ENCODE data around the gene PET117.
"Not testable (repeated sequence)": the region's sequence is repeated elsewhere in the genome, so short reads cannot be mapped to it uniquely, and the experiment has no call there.

Gene PET117, protein sequence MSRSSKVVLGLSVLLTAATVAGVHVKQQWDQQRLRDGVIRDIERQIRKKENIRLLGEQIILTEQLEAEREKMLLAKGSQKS

GRCh38 chr20:18137412-18138265 is at the start of gene PET117, which contains the start of gene KAT14:
Gene PET117 (plus strand): TSS chr20:18137863. CDS start chr20:18137956, 93 bp downstream.
Gene KAT14 (plus strand): TSS chr20:18137863. CDS start chr20:18142661, 4,798 bp downstream.
- DNase-seq: peak; percentile 75

- DNase-seq: not testable (repeated sequence)
Observed at GRCh38 chr20:18088298-18088697, 49.4 kb upstream of the PET117 start.

DNA sequence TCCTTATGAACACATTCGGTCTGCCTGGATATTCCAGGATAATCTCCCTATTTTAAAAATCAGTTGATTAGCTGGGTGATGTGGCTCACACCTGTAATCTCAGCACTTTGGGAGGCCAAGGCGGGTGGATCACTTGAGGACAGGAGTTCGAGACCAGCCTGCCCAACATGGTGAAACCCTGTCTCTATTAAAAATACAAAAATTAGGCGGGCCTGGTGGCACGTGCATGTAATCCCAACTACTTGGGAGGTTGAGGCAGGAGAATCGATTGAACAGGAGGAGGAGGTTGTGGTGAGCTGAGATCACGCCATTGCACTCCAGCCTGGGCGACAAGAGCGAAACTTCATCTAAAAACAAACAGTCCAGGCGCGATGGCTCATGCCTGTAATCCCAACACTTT is 48.8 kb upstream of the PET117 start:
- not testable (repeated sequence) for DNase-seq

GRCh38 chr20:18090044-18090443 is 47.6 kb upstream of the PET117 start:
- DNase-seq: no peak

- no peak for DNase-seq
Observed at GRCh38 chr20:18090477-18090876, 47.2 kb upstream of the PET117 start.

GRCh38 chr20:18091623-18092022 is 46.0 kb upstream of the PET117 start:
- no peak for DNase-seq

- DNase-seq: no peak
Observed at GRCh38 chr20:18092890-18093289, 44.8 kb upstream of the PET117 start.

DNA sequence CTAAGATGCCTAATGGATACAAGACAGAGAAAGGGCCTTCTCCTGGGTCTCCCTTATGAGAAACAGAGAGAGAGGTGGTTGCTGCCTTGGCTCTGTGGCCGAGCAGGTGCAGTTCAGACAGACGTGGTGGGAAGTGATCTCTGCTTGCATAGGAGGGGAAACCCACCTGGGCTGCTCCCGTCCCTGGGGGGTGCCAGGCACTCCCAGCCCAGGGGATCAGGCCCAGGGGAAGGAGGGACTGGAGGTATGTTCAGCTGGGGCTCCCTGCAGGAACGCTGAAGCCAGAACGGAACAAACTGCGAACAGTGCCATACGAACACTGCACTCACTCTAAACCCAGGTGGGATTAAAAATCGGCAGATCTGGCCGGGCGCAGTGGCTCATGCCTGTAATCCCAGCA is 44.3 kb upstream of the PET117 start:
- no peak for DNase-seq

- DNase-seq: no peak
Observed at GRCh38 chr20:18094191-18094590, 43.5 kb upstream of the PET117 start.

DNA sequence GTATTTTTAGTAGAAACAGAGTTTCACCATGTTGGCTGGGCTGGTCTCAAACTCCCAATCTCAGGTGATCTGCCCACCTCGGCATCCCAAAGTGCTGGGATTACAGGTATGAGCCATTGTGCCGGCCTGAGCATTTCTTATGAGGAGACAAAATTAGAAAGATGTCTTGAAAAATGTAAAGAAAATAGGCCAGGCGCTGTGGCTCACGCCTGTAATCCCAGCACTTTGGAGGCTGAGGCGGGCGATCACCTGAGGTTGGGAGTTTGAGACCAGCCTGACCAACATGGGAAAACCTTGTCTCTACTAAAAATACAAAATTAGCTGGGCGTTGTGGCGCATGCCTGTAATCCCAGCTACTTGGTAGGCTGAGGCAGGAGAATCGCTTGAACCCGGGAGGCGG is 37.1 kb upstream of the PET117 start:
- not testable (repeated sequence) for DNase-seq

DNA sequence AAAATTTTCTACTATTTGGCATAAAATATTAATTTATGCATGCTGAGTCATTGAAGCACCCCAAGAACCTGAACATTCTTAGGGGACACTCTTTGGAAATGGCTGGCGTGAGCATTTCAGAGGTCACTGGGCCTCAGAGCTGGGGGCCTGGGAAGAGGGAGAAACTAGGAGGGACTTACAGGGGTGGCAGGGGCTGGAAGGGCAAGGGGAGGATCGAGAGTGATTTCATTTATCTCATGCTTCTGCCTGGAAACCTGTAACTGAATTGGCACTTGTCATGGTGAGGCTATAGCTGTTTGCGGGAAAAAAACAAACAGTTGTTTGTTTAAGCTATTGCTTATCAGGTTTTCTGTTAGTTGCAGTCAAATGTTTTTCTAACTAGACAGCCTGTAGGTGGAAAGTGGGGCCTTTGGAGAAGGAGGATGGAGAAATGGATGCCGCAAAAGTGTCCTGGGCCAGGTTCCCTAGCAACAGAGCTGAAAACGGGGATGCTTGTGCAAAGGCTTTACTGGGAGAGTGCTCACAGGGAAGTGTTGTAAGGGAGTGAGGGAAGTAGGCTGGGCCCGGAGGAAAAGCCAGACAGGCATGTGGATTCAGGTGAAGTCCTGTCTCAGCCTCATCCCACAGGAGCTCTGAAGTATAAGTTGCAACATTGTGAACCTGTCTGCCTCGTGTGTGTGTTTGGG is 36.4 kb upstream of the PET117 start:
- DNase-seq: no peak

DNA sequence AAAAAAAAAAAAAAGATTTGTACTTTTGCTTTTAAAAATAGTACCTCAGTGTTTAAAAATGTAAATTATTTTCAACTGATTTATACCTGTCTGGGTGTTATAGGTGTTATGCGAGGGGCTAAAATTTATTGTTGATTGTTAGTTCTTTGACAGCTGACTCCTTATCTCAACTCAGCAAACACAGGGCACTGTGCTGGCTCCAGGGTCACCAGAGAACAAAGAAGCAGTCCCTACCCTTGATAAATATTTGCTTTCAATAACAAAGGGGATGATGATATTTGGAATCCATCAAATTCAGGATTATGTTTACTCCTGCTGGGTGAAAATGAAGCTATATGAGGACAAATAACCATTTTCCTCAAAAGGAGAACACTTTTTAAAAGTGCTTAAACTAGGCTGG is 34.2 kb upstream of the PET117 start:
- DNase-seq: no peak

GRCh38 chr20:18108326-18108725 is 29.3 kb upstream of the PET117 start:
- no peak for DNase-seq

DNA sequence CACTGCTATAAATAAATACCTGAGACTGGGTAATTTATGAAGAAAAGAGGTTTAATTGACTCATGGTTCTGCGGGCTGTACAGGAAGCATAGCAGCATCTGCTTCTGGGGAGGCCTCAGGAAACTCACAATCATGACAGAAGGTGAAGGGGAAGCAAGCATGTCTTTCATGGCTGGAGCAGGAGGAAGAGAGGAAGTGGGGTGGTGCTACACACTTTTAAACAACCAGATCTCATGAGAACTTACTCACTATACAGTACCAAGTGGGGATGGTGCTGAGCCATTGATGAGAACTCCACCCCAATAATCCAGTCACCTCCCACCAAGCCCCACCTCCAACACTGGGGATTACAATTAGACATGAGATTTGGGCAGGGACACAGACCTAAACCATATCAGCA is 9.1 kb upstream of the PET117 start:
- DNase-seq: not testable (repeated sequence)

DNA sequence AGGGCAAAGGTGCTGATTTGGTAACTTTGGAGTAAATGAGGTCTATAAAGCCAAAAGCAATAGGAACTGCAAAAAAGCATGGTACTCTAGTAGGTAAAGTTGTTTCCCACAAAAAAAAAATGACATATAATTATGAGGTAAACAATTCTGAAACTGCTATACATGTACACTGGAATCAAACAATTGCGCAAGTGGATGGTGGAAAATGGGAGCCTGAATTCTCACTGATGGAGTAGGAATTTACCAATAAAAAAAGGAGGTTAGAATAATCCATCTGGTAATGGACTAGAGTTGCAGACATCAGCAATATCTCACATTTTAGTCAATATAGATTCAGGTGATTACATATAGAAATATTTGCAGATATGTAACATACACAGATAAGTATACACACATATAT is 5.0 kb upstream of the PET117 start:
- DNase-seq: no peak

DNA sequence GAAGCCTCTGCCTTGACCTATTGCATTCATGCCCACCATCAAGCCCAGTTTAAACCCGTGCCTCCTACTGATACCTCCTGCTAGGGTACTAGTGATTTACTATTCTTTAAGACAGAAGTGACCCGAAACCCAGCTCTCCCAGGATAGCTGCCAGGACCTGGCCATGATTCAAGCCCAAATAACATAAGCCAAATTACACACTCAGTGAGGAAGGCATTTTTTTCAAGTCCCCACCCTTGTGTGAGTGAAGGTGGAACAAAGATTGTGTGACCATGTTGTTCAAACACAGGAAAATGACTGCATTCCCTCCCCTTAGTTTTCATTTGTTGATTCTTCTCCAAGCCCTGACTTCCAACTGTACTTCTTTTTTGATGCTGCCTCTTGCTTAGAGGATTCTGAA is 3.7 kb upstream of the PET117 start:
- no peak for DNase-seq

GRCh38 chr20:18138266-18138582 is 561 bp downstream of the PET117 start:
- DNase-seq: no peak

DNA sequence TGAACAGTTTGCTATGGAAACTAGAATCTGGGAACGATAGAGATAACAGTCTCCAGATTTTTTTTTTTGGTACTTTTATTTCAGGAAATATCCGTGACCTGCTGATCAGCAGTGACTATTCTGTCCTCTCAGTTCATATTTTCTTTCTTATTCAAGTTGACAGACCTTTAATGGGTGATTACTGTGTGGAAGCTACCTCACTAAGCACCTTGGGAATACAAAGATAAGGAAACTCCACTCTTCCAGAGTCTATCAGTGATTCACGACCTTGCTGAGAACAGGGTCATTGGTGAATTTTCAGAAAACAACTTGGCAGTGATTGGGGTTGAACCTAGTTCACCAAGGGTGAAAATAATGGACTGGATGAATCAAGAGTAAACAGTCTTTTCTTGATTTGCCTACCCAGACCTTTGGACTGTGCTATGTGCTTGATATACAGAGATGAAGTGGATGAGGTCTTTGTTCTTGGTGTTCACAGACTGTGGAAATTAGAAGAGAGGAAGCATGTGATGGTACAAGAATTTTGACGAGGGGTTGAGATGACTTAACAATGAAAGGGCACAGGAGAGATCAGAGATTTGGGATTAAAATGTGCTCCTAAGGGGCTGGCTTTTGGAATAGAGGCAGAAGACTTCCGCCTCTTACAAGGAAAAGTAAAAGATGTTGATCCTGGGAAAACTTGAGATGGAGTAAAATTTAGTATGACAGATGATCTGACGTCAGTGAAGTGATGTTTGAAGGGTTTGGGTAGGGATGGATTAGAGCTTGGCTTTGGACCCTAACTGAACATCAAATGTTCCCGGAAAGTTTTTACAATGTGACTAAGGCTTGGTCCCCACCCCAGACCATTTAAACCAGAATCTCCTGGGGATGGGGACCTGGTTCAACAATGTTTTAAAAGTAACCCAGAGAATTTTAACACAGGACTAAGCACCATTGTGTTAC is 1.2 kb downstream of the PET117 start:
- DNase-seq: no peak

- DNase-seq: no peak
Observed at GRCh38 chr20:18139832-18140231, 2.2 kb downstream of the PET117 start.

DNA sequence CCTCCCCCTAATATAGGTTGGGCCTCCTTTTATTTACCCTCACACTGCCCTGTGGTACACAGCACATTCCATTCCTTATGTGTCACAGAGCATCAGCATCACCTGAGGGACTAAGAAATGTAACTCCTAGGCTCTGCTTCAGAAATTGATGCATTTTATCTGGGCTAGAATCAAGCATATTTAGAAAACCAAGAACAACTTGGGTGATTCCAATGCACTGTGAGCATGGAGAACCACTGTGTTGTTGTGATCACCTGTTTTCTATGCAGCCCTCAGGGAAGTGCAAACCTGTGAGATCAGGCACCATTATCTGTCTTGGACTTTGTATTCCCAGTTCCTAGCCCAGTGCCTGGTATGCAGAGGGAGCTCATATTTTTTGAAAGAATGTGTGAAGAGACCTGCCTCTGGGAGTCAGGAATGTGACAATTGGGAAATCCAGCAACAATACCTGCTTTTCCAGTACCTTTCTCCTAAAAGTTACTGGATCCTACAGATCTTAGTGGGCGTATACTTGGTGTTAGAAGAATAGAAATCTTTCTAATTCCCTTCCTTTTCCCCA is 7.0 kb downstream of the PET117 start:
- no peak for DNase-seq

DNA sequence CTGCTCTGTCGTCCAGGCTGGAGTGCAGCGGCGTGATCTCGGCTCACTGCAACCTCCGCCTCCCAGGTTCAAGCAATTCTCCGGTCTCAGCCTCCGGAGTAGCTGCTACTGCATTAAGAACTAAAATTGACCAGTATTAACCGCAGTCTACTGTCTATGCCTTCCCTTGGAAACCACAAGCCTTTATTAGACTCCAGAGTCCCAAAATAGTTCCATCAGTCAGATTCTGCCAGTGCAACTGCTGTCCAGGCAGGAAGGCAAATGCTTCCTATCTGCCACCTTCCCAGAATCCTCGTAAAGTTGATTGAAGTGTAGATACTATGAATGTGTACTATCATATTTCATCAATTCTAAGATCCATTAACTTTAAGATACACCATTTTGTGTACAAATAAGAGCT is 16.7 kb downstream of the PET117 start:
- no peak for DNase-seq

GRCh38 chr20:18156045-18156444 is 18.4 kb downstream of the PET117 start:
- no peak for DNase-seq

GRCh38 chr20:18164356-18164755 is 26.7 kb downstream of the PET117 start:
- DNase-seq: no peak
